Measurements from ENCODE around the gene ZNF587B.
"Not testable (repeated sequence)": the region's sequence is repeated elsewhere in the genome, so short reads cannot be mapped to it uniquely, and the experiment has no call there.

DNA sequence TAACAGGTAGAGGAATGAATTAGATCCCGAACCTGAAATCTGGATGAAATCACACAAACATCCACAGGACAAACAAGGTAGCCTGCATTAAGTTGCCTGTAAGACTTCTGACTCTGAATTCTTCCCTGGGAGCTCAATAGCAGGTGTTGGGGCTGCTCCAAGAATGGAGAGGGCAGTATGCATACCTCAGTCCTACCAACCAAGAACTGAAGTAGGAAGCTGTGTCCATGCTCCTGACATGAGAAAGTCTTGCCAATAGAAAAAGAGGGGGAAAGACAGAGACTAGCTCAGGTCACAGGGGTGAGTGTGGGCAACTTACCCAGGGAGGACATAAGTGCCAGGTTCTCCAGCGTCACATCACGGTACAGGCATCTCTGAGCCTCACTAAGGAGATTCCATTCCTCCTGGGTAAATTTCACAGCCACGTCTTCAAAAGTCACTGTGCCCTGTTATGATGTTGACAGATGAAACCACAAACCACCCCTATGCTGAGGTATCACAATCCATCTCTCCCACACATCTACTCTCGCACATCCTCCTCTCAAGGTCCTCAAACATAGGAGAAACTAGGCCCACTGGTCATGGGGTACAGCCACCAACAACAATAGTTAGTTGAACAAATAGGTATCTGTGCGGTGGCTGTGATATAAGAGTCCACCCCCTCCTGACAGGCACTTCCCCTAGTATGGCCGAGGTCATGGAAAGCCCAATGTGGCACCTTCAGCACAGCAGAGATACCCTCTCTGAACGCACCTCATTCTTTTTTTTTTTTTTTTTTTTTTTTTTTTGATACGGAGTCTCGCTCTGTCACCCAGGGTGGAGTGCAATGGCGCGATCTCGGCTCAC lies 16.9 kb upstream of the ZNF587B start:
- TF ChIP-seq, protein P1, sequence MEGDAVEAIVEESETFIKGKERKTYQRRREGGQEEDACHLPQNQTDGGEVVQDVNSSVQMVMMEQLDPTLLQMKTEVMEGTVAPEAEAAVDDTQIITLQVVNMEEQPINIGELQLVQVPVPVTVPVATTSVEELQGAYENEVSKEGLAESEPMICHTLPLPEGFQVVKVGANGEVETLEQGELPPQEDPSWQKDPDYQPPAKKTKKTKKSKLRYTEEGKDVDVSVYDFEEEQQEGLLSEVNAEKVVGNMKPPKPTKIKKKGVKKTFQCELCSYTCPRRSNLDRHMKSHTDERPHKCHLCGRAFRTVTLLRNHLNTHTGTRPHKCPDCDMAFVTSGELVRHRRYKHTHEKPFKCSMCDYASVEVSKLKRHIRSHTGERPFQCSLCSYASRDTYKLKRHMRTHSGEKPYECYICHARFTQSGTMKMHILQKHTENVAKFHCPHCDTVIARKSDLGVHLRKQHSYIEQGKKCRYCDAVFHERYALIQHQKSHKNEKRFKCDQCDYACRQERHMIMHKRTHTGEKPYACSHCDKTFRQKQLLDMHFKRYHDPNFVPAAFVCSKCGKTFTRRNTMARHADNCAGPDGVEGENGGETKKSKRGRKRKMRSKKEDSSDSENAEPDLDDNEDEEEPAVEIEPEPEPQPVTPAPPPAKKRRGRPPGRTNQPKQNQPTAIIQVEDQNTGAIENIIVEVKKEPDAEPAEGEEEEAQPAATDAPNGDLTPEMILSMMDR (conservative IDR thresholded peaks at IDR 0.05) = not testable (repeated sequence)
- TF ChIP-seq ZFX (IDR thresholded peaks at IDR 0.05) = not testable (repeated sequence)
